Astrocyte (in vitro differentiated cells and primary cell): Measurements from ENCODE around the gene CYB5R2. TPM values are rescaled to one million over a fixed set of nuclear protein-coding genes. Genes with fewer than 3 reads are reported as not detected.

Source experiments
- DNase-seq: peaks from one replicate; pipeline ENCODE4 v3.0.0-alpha.2; 2010; ENCODE audit warnings: low read depth
- FAIRE-seq: peaks from 2 replicates; lab custom pipeline; 2011; peaks lifted over from hg19 to GRCh38; lab: Jason Lieb, UNC
- H2AFZ ChIP-seq: 2 replicates; pipeline ENCODE4 v1.6.0; 2012; ENCODE audit warnings: low read depth, low read length, inconsistent platforms
- H3K27ac ChIP-seq: 2 replicates; pipeline ENCODE4 v1.5.1; 2011; ENCODE audit warnings: low read depth, low read length, inconsistent platforms
- H3K27me3 ChIP-seq: 2 replicates; pipeline ENCODE4 v1.6.0; 2011; ENCODE audit warnings: low read length, inconsistent platforms; ENCODE audit not compliant: insufficient read depth
- H3K36me3 ChIP-seq: 2 replicates; pipeline ENCODE4 v1.5.1; 2011; ENCODE audit warnings: low read length, inconsistent platforms; ENCODE audit not compliant: insufficient read depth
- H3K4me1 ChIP-seq: 2 replicates; pipeline ENCODE4 v1.5.1; 2011; ENCODE audit warnings: low read length, inconsistent platforms; ENCODE audit not compliant: insufficient read depth
- H3K4me2 ChIP-seq: 2 replicates; pipeline ENCODE4 v1.6.0; 2012; ENCODE audit warnings: low read length, inconsistent platforms
- H3K4me3 ChIP-seq: 2 replicates; pipeline ENCODE4 v1.5.1; 2011; ENCODE audit warnings: low read depth, mild to moderate bottlenecking, low read length, inconsistent platforms; ENCODE audit not compliant: insufficient read depth
- H3K79me2 ChIP-seq: 2 replicates; pipeline ENCODE4 v1.6.0; 2012; ENCODE audit warnings: mild to moderate bottlenecking, low read length, inconsistent platforms; ENCODE audit not compliant: insufficient read depth
- H3K9ac ChIP-seq: 2 replicates; pipeline ENCODE4 v1.6.0; 2012; ENCODE audit warnings: mild to moderate bottlenecking, low read length, inconsistent platforms
- H3K9me3 ChIP-seq: 2 replicates; pipeline ENCODE4 v1.5.1; 2012; ENCODE audit warnings: low read depth, mild to moderate bottlenecking, low read length, inconsistent platforms; ENCODE audit not compliant: insufficient read depth
- H4K20me1 ChIP-seq: 2 replicates; pipeline ENCODE4 v1.6.0; 2012; ENCODE audit warnings: low read length, inconsistent platforms; ENCODE audit not compliant: insufficient read depth
- H3K27ac Mint-ChIP-seq: one replicate; pipeline ENCODE4 v1.8.0; 2021; ENCODE audit warnings: mild to moderate bottlenecking, mixed read lengths; ENCODE audit not compliant: unreplicated experiment
- H3K27me3 Mint-ChIP-seq: one replicate; pipeline ENCODE4 v1.8.0; 2021; ENCODE audit warnings: low read depth, mixed read lengths; ENCODE audit not compliant: unreplicated experiment
- H3K36me3 Mint-ChIP-seq: one replicate; pipeline ENCODE4 v1.8.0; 2021; ENCODE audit warnings: low read depth, mixed read lengths; ENCODE audit not compliant: unreplicated experiment
- H3K4me1 Mint-ChIP-seq: one replicate; pipeline ENCODE4 v1.8.0; 2021; ENCODE audit warnings: low read depth, mixed read lengths; ENCODE audit not compliant: unreplicated experiment
- H3K4me3 Mint-ChIP-seq: one replicate; pipeline ENCODE4 v1.8.0; 2021; ENCODE audit warnings: mild to moderate bottlenecking, moderate library complexity, mixed read lengths; ENCODE audit not compliant: unreplicated experiment
- H3K9me3 Mint-ChIP-seq: one replicate; pipeline ENCODE4 v1.8.0; 2021; ENCODE audit warnings: mild to moderate bottlenecking, mixed read lengths; ENCODE audit not compliant: unreplicated experiment
- EZH2 ChIP-seq: IDR thresholded peaks from 2 replicates; pipeline ENCODE4 v1.6.1; 2012; ENCODE audit warnings: mild to moderate bottlenecking, low read length, inconsistent platforms; ENCODE audit not compliant: insufficient read depth
- total RNA-seq: library from RNA; stranded (reverse); gene quantifications from 2 replicates; pipeline ENCODE4 v1.2.1, GENCODE V29; 2021
- TF ChIP-seq, protein P1 (sequence below): IDR thresholded peaks from 2 replicates; pipeline ENCODE4 v1.5.1; 2011; ENCODE audit warnings: low read depth, mild to moderate bottlenecking, inconsistent platforms, low read length, moderate library complexity; ENCODE audit not compliant: insufficient read depth

CYB5R2 gene
- total RNA-seq, 1 donor from 2014 or later: 11.9 TPM

DNA sequence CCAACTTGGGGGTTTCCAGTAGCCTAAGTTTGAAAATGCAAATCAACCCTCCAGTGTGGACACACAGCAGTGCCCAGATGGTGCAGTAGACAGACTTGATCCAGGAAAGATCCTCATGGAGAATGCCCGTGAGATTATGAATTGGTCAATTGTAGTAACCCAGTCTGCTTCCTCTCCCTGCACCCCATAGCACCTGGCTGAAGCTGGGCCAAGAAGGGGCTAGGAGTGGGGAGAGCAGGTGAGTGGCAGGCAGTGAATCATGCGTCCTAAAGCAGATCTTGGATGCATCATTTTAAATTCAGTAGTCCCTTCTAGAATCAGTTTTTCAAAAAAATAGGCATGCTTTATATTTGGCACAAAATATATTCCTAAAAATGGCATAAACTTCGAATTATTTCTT is 52.2 kb downstream of the CYB5R2 start:
- no peak overlapping the region for H3K9ac ChIP-seq
- Mint-ChIP-seq H3K9me3 (no peaks in the 10 kb centered on the region), H3K27me3 (peaks cover 29% of the 10 kb centered on the region), H3K36me3 (no peaks in the 10 kb centered on the region), H3K4me1 (no peaks in the 10 kb centered on the region), H3K27ac (no peak overlapping the region), H3K4me3 (no peak overlapping the region)
- no peaks in the 10 kb centered on the region for H4K20me1 ChIP-seq
- H3K79me2 ChIP-seq: no peaks in the 10 kb centered on the region
- no peak overlapping the region for H2AFZ ChIP-seq
- no peak for DNase-seq
- no peaks in the 10 kb centered on the region for H3K4me1 ChIP-seq
- FAIRE-seq: no peak
- TF ChIP-seq EZH2: no peak
- TF ChIP-seq, protein P1, sequence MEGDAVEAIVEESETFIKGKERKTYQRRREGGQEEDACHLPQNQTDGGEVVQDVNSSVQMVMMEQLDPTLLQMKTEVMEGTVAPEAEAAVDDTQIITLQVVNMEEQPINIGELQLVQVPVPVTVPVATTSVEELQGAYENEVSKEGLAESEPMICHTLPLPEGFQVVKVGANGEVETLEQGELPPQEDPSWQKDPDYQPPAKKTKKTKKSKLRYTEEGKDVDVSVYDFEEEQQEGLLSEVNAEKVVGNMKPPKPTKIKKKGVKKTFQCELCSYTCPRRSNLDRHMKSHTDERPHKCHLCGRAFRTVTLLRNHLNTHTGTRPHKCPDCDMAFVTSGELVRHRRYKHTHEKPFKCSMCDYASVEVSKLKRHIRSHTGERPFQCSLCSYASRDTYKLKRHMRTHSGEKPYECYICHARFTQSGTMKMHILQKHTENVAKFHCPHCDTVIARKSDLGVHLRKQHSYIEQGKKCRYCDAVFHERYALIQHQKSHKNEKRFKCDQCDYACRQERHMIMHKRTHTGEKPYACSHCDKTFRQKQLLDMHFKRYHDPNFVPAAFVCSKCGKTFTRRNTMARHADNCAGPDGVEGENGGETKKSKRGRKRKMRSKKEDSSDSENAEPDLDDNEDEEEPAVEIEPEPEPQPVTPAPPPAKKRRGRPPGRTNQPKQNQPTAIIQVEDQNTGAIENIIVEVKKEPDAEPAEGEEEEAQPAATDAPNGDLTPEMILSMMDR: no peak
- H3K9me3 ChIP-seq: no peaks in the 10 kb centered on the region
- no peaks in the 10 kb centered on the region for H3K27me3 ChIP-seq
- H3K27ac ChIP-seq: no peak overlapping the region
- H3K4me2 ChIP-seq: no peak overlapping the region
- no peaks in the 10 kb centered on the region for H3K36me3 ChIP-seq
- H3K4me3 ChIP-seq: no peak overlapping the region

GRCh38 chr11:7619322-7619721 is 54.0 kb downstream of the CYB5R2 start:
- H3K36me3 Mint-ChIP-seq: no peaks in the 10 kb centered on the region
- no peak overlapping the region for H3K4me3 ChIP-seq
- H3K9me3 ChIP-seq: no peaks in the 10 kb centered on the region
- no peaks in the 10 kb centered on the region for H3K4me1 Mint-ChIP-seq
- no peaks in the 10 kb centered on the region for H3K27me3 ChIP-seq
- no peak overlapping the region for H3K9ac ChIP-seq
- no peak overlapping the region for H3K4me2 ChIP-seq
- H3K27ac ChIP-seq: no peak overlapping the region
- no peaks in the 10 kb centered on the region for H3K4me1 ChIP-seq
- no peaks in the 10 kb centered on the region for H3K79me2 ChIP-seq
- H3K36me3 ChIP-seq: no peaks in the 10 kb centered on the region
- FAIRE-seq: no peak
- H3K4me3 Mint-ChIP-seq: no peak overlapping the region
- H3K9me3 Mint-ChIP-seq: no peaks in the 10 kb centered on the region
- TF ChIP-seq, protein P1: no peak
- TF ChIP-seq EZH2: no peak
- DNase-seq: no peak
- H2AFZ ChIP-seq: no peak overlapping the region
- H3K27ac Mint-ChIP-seq: no peak overlapping the region
- H4K20me1 ChIP-seq: no peaks in the 10 kb centered on the region
- peaks cover 21% of the 10 kb centered on the region for H3K27me3 Mint-ChIP-seq

GRCh38 chr11:7617032-7617431 is 56.3 kb downstream of the CYB5R2 start:
- peaks cover 19% of the 10 kb centered on the region for H3K27me3 Mint-ChIP-seq
- H3K9me3 Mint-ChIP-seq: no peaks in the 10 kb centered on the region
- FAIRE-seq (no peak), DNase-seq (no peak)
- TF ChIP-seq, protein P1: no peak
- TF ChIP-seq EZH2: no peak
- Histone ChIP-seq H3K27me3 (no peaks in the 10 kb centered on the region), H3K9me3 (no peaks in the 10 kb centered on the region), H3K27ac (no peak overlapping the region), H3K36me3 (no peaks in the 10 kb centered on the region), H3K79me2 (no peaks in the 10 kb centered on the region), H3K4me3 (no peak overlapping the region), H3K4me2 (no peak overlapping the region), H2AFZ (no peak overlapping the region), H3K4me1 (no peaks in the 10 kb centered on the region), H3K9ac (no peak overlapping the region), H4K20me1 (no peaks in the 10 kb centered on the region)
- H3K4me3 Mint-ChIP-seq: no peak overlapping the region
- H3K4me1 Mint-ChIP-seq: peaks cover 8% of the 10 kb centered on the region
- no peaks in the 10 kb centered on the region for H3K36me3 Mint-ChIP-seq
- no peak overlapping the region for H3K27ac Mint-ChIP-seq

Other genes starting within 250 kb of the CYB5R2 start
- gene OLFML1, start 188.0 kb downstream of the CYB5R2 start, total RNA-seq: not detected in 2 replicates
- 1.8 and 2.4 TPM in 2 replicates for gene PPFIBP2, start 159.5 kb downstream of the CYB5R2 start, total RNA-seq
- gene OVCH2, start 33.0 kb upstream of the CYB5R2 start, total RNA-seq: 2.2 and 4.5 TPM in 2 replicates
- gene OR5P2, start 123.4 kb upstream of the CYB5R2 start, total RNA-seq: 1.2 and 1.4 TPM in 2 replicates
- 0.60 and 0.93 TPM in 2 replicates for gene OR5P3, start 157.3 kb upstream of the CYB5R2 start, total RNA-seq